ENCODE results near the gene TMEM134.
A peak's percentile ranks its signal among the peaks of the same experiment; 100 is the strongest.
"Not testable (repeated sequence)": the region's sequence is repeated elsewhere in the genome, so short reads cannot be mapped to it uniquely, and the experiment has no call there.

TMEM134 gene

DNA sequence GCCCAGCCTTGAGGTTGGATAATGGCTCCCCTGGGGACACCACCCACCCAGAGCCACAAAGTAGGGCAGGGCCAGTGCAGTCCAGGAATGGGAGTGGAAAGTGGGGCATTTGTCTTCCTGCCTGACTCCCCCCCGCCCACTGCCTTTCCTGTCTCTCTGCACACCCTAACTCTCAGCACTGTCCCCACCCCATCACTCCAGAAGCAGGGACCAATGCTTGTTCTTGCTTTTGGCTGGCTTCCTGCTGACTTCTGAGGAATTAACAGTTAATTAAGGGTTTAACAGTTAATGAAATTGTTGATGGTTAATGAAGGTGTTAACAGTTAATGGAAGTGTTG lies 31.4 kb upstream of the TMEM134 start:
- DNase-seq, result no peak

GRCh38 chr11:67499808-67500483 lies 30.9 kb upstream of the TMEM134 start:
- no peak for DNase-seq

DNA sequence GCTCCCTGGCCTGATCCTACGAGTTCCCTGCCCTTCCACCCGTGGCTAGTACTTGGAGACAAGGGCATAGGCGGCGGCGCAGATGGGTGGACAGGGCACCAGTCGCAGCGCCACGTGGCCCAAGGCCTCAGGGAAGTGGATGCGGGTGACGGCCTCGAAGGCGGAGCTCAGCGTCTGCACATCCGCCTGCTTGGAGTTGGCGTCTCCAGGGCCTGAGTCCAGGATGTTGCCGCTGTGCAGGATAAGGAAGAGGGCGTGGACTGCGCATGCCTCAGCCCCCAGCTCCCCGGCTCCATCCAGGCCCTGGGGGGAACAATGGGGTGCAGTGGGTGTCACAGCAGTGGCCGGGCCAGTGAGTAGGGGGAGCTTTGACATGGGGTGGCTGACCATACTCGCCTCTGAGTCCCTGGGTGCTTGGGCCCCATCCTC lies 29.5 kb upstream of the TMEM134 start:
- no peak for DNase-seq

- no peak for DNase-seq
These were observed 28.7 kb upstream of the TMEM134 start for GRCh38 chr11:67497656-67498291.

GRCh38 chr11:67496113-67496512 lies 27.1 kb upstream of the TMEM134 start:
- DNase-seq, result no peak

DNA sequence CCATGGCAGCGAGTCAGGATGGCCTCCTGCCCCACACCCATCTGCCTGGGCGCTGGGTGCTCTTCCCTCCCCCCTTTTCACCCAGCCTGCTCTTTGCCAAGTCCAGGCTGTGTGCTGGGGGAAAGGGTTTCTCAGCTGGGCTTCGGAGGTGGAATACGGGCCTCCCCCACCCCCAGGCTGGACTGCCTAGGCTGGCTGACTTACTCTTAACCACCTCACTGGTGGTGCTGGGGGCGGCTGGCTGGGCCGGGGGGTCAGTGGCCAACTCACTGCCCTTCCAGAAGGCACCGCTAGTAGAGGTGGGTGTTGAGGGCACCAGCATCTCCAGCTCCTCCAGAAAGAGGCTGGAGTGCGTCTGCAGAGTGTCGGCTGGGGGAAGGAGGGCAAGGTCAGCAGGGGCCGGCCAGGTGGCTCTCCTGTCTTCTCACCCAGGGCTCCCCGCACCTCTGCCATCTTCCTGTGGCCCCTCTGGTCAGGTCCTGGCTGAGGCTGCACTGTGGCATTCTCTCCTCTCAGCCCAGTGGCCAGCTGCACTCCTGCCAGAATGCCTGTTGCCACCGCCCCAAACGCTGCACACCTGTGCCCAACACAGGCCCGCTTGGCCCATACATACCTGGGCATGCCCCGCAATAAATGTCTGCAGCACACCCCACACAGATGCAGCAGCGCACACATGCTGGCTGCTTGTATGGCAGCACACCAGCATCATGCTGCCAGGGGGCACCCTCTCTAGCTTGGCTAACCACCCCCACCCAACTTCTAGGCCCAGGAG lies 26.4 kb upstream of the TMEM134 start:
- no peak for DNase-seq

- DNase-seq, result no peak
These were observed 25.6 kb upstream of the TMEM134 start for GRCh38 chr11:67494371-67495233.

DNA sequence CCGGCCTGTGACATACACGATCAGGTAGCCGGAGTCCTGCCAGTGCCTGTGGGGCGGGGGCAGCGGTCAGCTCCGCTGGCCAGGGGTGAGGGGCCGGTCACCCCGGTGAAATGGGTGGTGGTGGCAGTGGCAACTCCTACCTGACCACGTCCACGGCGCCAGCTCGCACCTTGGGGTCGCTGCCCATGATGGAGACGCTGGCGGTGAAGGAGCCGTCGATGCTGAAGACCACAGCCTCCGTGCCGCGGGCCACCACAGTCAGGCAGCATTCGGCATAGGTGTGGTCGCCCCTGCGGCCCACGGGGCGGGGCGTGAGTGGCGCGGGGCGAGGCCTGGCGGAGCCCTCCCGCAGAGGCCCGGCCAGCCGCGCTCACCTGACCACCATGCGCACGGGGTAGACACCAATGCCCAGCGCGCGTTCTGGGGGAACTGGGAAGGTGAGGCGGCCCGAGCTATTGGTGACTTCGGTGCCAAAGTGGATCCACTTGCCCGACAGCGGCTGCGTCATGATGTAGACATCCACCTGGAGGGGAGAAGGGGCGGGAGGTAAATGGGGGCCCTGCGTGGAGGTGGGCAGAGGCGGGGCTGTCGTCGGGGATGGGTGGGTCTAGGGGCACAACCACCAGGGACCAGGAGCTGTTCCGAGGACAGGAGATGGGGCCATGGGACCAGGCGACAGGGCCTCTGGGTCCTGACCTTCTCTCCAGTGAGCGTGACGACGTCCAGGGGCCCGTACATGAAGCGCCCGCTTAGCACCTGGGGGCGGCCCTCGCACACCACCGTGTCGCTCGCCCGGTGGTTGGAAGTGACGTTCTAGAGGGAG lies 24.7 kb upstream of the TMEM134 start:
- no peak for DNase-seq

- no peak for DNase-seq
These were observed 23.9 kb upstream of the TMEM134 start for GRCh38 chr11:67492801-67493547.

DNA sequence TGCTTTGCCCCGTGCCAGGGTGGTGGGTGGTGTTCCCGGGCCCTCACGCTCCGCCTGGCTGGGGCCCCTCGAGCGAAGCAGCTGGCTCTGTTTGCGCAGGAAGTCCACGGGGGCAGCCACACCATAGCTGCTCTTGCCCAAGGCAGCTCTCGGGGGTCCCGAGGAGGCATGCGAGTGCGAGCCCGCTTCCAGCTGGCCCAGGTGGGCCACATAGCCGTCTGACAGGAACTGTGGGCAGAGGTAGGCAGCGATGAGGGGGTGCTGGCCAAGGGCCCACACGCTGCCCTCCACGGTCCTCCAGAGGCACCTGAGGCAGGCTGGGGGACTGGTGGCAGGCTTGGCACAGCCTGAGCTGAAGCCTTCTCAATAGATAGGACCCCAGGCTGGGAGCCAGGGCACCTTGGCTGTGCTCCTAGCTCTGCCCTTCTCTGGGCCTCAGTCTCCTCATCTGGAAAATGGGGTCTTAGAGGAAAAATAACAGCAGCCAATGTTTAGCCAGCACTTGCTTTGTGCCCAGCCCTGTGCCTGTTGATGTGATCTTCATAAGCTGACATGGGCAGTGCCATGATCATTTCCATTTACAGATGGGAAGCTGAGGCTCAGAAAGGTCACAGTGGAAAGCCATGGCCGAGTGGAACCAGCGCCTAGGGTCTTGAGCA lies 23.1 kb upstream of the TMEM134 start:
- DNase-seq, result no peak

- DNase-seq, result no peak
These were observed 22.4 kb upstream of the TMEM134 start for GRCh38 chr11:67491276-67492068.

DNA sequence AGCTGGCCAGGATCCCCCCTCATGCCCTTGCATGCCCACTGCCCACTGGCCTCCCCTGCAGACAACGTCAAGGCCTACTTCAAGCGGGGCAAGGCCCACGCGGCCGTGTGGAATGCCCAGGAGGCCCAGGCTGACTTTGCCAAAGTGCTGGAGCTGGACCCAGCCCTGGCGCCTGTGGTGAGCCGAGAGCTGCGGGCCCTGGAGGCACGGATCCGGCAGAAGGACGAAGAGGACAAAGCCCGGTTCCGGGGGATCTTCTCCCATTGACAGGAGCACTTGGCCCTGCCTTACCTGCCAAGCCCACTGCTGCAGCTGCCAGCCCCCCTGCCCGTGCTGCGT lies 21.6 kb upstream of the TMEM134 start:
- peak; percentile 35 for DNase-seq

- DNase-seq, result peak; percentile 23
These were observed 21.1 kb upstream of the TMEM134 start for GRCh38 chr11:67489885-67490726.

DNA sequence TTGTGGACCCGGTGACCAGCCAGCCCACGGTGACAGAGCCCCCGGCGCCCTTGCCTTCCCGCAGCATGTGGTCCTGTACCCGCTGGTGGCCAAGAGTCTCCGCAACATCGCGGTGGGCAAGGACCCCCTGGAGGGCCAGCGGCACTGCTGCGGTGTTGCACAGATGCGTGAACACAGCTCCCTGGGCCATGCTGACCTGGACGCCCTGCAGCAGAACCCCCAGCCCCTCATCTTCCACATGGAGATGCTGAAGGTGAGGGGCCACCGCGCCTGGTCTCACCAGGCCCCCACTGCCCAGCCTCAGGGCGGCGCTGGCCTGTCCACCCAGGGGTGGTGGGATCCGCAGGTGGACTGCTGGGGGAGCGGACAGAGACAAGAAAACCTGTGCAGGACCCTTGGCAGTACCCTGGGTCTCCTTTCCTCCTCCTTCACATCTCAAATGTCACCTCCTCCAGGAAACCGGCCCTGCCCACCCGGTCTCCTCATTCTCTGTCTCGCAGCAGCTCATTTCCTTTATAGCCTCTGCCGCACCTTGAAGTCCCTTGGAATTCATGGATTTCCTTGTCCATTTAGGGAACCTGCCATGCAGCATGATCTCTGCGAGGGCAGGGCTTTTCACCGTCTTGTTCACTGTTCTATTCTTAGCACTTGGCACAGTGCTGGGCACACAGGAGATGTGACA lies 20.3 kb upstream of the TMEM134 start:
- no peak for DNase-seq

GRCh38 chr11:67486481-67487195 lies 17.6 kb upstream of the TMEM134 start:
- DNase-seq, result no peak

DNA sequence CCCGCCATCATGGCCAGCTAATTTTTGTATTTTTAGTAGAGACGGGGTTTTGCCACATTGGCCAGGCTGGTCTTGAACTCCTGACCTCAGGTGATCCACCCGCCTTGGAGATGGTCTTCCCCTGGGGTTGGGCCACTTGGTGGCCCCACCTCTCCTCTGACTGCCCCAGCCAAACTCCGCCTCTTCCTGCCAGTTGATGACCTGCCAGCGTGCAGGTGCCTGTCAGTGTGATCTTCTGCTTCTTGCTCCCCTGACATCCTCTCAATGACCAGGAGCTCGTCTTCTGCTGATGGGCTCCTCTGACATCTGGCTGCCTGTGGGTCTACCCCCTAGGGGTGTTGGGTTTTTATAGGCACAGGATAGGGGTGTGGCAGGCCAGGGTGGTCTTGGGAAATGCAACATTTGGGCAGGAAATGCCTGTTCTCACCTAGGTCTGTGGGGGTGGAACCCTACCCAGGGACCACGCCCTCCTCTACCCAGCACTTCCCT lies 16.9 kb upstream of the TMEM134 start:
- not testable (repeated sequence) for DNase-seq

GRCh38 chr11:67484847-67485311 lies 15.8 kb upstream of the TMEM134 start:
- DNase-seq, result no peak
